Measurements from ENCODE around the gene TTC16.
"Not testable (repeated sequence)": the region's sequence is repeated elsewhere in the genome, so short reads cannot be mapped to it uniquely, and the experiment has no call there.

Gene TTC16

GRCh38 chr9:127777368-127777980 is 61.6 kb downstream of the TTC16 start:
- H3K9me3 ChIP-seq (ENCODE audit: control insufficient read depth in 2 of 2, low read length in 2 of 2), result no peaks in the 10 kb centered on the region
- H3K9ac ChIP-seq (ENCODE audit: low read length in 2 of 2), result no peak overlapping the region
- no peak overlapping the region for H3K4me3 ChIP-seq (ENCODE audit: low read length in 2 of 2)
- no peak overlapping the region for H3K27ac ChIP-seq (ENCODE audit: low read length)
- H3K36me3 ChIP-seq (ENCODE audit: control insufficient read depth in 2 of 2, insufficient read depth in 2 of 2, low read length in 2 of 2), result no peaks in the 10 kb centered on the region
- H3K4me1 ChIP-seq (ENCODE audit: control insufficient read depth, insufficient read depth, low read length), result peaks cover 8% of the 10 kb centered on the region
- no peaks in the 10 kb centered on the region for H3K27me3 ChIP-seq (ENCODE audit: control insufficient read depth in 1 of 2, insufficient read depth in 2 of 2, low read length in 2 of 2)

DNA sequence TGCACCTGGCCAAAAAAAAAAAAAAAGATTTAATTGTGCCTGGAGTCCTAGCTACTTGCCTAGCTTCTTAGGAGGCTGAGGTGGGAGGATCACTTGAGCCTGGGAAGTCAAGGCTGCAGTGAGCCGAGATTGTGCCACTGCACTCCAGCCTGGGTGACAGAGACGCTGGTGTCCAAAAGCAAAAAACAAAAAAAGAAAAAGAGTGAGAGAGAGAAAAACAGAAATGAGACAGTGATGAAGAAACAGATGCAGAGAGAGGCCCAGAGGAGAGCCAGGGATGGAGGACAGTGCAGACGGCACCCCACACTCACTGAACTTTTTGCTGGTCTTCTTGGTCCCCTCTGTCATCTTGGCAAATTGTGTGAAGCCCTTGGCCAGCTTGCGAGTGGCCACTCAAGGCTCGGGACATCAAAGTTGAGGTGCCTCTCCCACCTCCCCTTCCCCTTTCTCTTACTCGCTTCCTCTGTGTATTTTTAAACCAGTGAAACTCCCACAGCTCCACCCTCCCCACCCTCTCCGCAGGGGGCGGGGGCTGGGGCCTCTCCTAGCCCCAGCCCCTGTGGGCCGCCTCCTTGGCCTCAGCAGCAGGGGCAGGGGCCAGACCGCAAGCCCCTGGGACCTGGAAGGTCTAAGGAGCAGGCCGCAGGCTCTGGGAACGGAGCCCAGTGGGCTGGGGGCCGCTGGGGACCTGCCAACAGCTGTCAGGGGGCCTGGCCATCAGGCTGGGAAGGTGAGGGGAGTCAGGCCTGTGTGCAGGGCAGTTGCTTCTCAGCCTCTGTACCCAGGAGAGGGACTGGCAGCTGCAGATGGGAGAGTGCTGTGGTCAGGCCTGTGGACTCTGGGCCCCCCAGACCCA is 62.6 kb downstream of the TTC16 start, which contains the start of gene SH2D3C:
TSS of gene SH2D3C (minus strand) at position 387 of the 856 bp plus-strand sequence. CDS start at position 348, 39 bp downstream.
- Histone ChIP-seq H3K27ac (ENCODE audit: low read length) (no peak within 1 kb of the TSS), H3K4me3 (ENCODE audit: low read length in 2 of 2) (no peak within 1 kb of the TSS), H3K4me1 (ENCODE audit: control insufficient read depth, insufficient read depth, low read length) (peaks cover 8% of the 10 kb centered on the region), H3K9me3 (ENCODE audit: control insufficient read depth in 2 of 2, low read length in 2 of 2) (no peaks in the 10 kb centered on the region), H3K36me3 (ENCODE audit: control insufficient read depth in 2 of 2, insufficient read depth in 2 of 2, low read length in 2 of 2) (no peaks in the 10 kb centered on the region), H3K9ac (ENCODE audit: low read length in 2 of 2) (no peak within 1 kb of the TSS), H3K27me3 (ENCODE audit: control insufficient read depth in 1 of 2, insufficient read depth in 2 of 2, low read length in 2 of 2) (no peaks in the 10 kb centered on the region)

DNA sequence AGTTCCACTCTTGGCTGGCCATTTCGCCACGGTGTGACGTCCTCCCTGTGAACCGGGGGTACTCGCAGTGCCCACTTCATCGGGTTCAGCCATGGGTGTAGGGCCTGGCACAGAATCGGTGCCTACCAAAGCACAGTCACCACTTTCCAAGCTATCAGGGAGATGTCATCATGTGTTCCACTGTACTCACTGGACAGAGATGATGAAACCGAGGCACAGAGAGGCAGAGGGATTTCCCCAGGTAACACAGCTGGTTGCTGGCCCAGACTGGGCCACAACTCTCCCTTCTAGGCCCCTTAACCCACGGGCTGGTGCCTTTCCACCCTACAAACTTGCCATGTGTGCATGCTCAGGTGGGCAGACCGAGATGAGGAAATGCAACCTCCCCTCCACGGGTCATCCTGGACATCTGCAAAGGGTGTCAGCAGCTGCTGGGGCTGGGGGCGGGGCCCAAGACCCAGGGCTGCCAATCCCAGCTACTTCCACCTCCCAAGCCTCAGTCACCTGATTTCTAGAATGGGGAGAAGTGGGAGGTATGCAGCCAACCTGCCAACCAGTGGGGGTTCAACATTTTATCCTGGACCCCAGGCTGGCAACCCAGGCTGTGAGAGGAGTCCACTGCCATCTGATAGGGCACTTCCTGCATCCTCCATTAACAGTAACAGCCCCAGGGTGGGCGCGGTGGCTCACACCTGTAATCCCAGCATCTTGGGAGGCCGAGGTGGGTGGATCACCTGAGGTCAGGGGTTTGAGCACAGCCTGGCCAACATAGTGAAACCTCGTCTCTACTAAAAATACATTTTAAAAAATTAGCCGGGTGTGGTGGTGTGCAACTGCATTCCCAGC is 63.5 kb downstream of the TTC16 start:
- Histone ChIP-seq H3K27ac (ENCODE audit: low read length) (no peak overlapping the region), H3K4me3 (ENCODE audit: low read length in 2 of 2) (no peak overlapping the region), H3K27me3 (ENCODE audit: control insufficient read depth in 1 of 2, insufficient read depth in 2 of 2, low read length in 2 of 2) (no peaks in the 10 kb centered on the region), H3K4me1 (ENCODE audit: control insufficient read depth, insufficient read depth, low read length) (peaks cover 8% of the 10 kb centered on the region), H3K36me3 (ENCODE audit: control insufficient read depth in 2 of 2, insufficient read depth in 2 of 2, low read length in 2 of 2) (no peaks in the 10 kb centered on the region), H3K9ac (ENCODE audit: low read length in 2 of 2) (no peak overlapping the region), H3K9me3 (ENCODE audit: control insufficient read depth in 2 of 2, low read length in 2 of 2) (no peaks in the 10 kb centered on the region)

GRCh38 chr9:127780126-127780885 is 64.4 kb downstream of the TTC16 start:
- Histone ChIP-seq H3K27me3 (ENCODE audit: control insufficient read depth in 1 of 2, insufficient read depth in 2 of 2, low read length in 2 of 2) (no peaks in the 10 kb centered on the region), H3K4me3 (ENCODE audit: low read length in 2 of 2) (no peak overlapping the region), H3K4me1 (ENCODE audit: control insufficient read depth, insufficient read depth, low read length) (peaks cover 8% of the 10 kb centered on the region), H3K9ac (ENCODE audit: low read length in 2 of 2) (no peak overlapping the region), H3K9me3 (ENCODE audit: control insufficient read depth in 2 of 2, low read length in 2 of 2) (no peaks in the 10 kb centered on the region), H3K27ac (ENCODE audit: low read length) (no peak overlapping the region), H3K36me3 (ENCODE audit: control insufficient read depth in 2 of 2, insufficient read depth in 2 of 2, low read length in 2 of 2) (no peaks in the 10 kb centered on the region)

DNA sequence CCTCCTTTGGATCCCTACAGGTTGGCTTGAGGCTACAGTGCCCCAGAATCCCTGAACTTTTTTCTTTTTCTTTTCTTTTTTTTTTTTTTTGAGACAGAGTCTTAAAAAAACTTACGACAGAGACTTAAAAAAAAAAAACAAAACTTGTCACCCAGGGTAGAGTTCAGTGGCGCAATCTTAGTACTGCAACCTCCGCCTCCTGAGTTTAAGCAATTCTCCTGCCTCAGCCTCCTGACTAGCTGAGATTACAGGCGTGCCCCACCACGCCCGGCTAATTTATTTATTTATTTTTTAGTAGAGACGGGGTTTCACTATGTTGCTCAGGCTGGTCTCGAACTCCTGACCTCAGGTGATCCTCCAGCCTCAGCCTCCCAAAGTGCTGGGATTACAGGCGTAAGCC is 65.0 kb downstream of the TTC16 start:
- H3K27ac ChIP-seq (ENCODE audit: low read length); H3K9ac ChIP-seq (ENCODE audit: low read length in 2 of 2); H3K27me3 ChIP-seq (ENCODE audit: control insufficient read depth in 1 of 2, insufficient read depth in 2 of 2, low read length in 2 of 2); H3K9me3 ChIP-seq (ENCODE audit: control insufficient read depth in 2 of 2, low read length in 2 of 2); H3K36me3 ChIP-seq (ENCODE audit: control insufficient read depth in 2 of 2, insufficient read depth in 2 of 2, low read length in 2 of 2); H3K4me1 ChIP-seq (ENCODE audit: control insufficient read depth, insufficient read depth, low read length); H3K4me3 ChIP-seq (ENCODE audit: low read length in 2 of 2): not testable (repeated sequence)
